ENCODE results near the gene CDC37.

Gene CDC37

GRCh38 chr19:10424011-10424637, 20.8 kb upstream of the CDC37 start:
- Histone ChIP-seq H3K4me3 (ENCODE audit: severe bottlenecking) (peak overlapping the region; percentile 17), H3K36me3 (ENCODE audit: low read depth) (no peaks in the 10 kb centered on the region), H3K9me3 (ENCODE audit: severe bottlenecking) (no peaks in the 10 kb centered on the region), H3K4me1 (ENCODE audit: insufficient read depth, poor library complexity, severe bottlenecking) (no peaks in the 10 kb centered on the region), H3K27me3 (ENCODE audit: insufficient read depth, poor library complexity, severe bottlenecking) (peaks cover 59% of the 10 kb centered on the region), H3K27ac (ENCODE audit: poor library complexity, severe bottlenecking) (no peak overlapping the region)
- ATAC-seq (ENCODE audit: low read depth) (peak; percentile 85), DNase-seq (ENCODE audit: low spot score) (no peak)
- TF ChIP-seq CTCF (IDR thresholded peaks at IDR 0.05; ENCODE audit: poor library complexity, severe bottlenecking), result peak; percentile 93

- TF ChIP-seq CTCF (IDR thresholded peaks at IDR 0.05; ENCODE audit: poor library complexity, severe bottlenecking), result no peak
Measured at GRCh38 chr19:10422846-10423245, 19.5 kb upstream of the CDC37 start.

GRCh38 chr19:10422046-10422461, 18.7 kb upstream of the CDC37 start:
- Histone ChIP-seq H3K27me3 (ENCODE audit: insufficient read depth, poor library complexity, severe bottlenecking) (peaks cover 80% of the 10 kb centered on the region), H3K9me3 (ENCODE audit: severe bottlenecking) (no peaks in the 10 kb centered on the region), H3K36me3 (ENCODE audit: low read depth) (no peaks in the 10 kb centered on the region), H3K4me1 (ENCODE audit: insufficient read depth, poor library complexity, severe bottlenecking) (peaks cover 10% of the 10 kb centered on the region), H3K27ac (ENCODE audit: poor library complexity, severe bottlenecking) (no peak overlapping the region), H3K4me3 (ENCODE audit: severe bottlenecking) (no peak overlapping the region)
- DNase-seq (ENCODE audit: low spot score) (no peak), ATAC-seq (ENCODE audit: low read depth) (no peak)
- no peak for TF ChIP-seq CTCF (IDR thresholded peaks at IDR 0.05; ENCODE audit: poor library complexity, severe bottlenecking)

More at GRCh38 chr19:10422846-10423245, 19.5 kb upstream of the CDC37 start:
- H3K36me3 ChIP-seq (ENCODE audit: low read depth), result no peaks in the 10 kb centered on the region
- H3K4me1 ChIP-seq (ENCODE audit: insufficient read depth, poor library complexity, severe bottlenecking), result peaks cover 5% of the 10 kb centered on the region
- H3K27ac ChIP-seq (ENCODE audit: poor library complexity, severe bottlenecking), result no peak overlapping the region
- H3K4me3 ChIP-seq (ENCODE audit: severe bottlenecking), result no peak overlapping the region
- H3K27me3 ChIP-seq (ENCODE audit: insufficient read depth, poor library complexity, severe bottlenecking), result peaks cover 72% of the 10 kb centered on the region
- DNase-seq (ENCODE audit: low spot score) (no peak), ATAC-seq (ENCODE audit: low read depth) (no peak)
- H3K9me3 ChIP-seq (ENCODE audit: severe bottlenecking), result no peaks in the 10 kb centered on the region

GRCh38 chr19:10421240-10422045, 18.1 kb upstream of the CDC37 start:
- DNase-seq (ENCODE audit: low spot score) (no peak), ATAC-seq (ENCODE audit: low read depth) (no peak)
- Histone ChIP-seq H3K9me3 (ENCODE audit: severe bottlenecking) (no peaks in the 10 kb centered on the region), H3K4me3 (ENCODE audit: severe bottlenecking) (no peak overlapping the region), H3K27me3 (ENCODE audit: insufficient read depth, poor library complexity, severe bottlenecking) (peaks cover 82% of the 10 kb centered on the region), H3K27ac (ENCODE audit: poor library complexity, severe bottlenecking) (no peak overlapping the region), H3K36me3 (ENCODE audit: low read depth) (no peaks in the 10 kb centered on the region), H3K4me1 (ENCODE audit: insufficient read depth, poor library complexity, severe bottlenecking) (peaks cover 10% of the 10 kb centered on the region)
- TF ChIP-seq CTCF (IDR thresholded peaks at IDR 0.05; ENCODE audit: poor library complexity, severe bottlenecking), result no peak

Data from RWPE2 (cell line).